H4 (cell line): ENCODE measurements around the gene CELSR3. TPM values are rescaled to one million over a fixed set of nuclear protein-coding genes. Genes with fewer than 3 reads are reported as not detected.

ENCODE experiments used
- DNase-seq: peaks from one replicate; pipeline ENCODE4 v3.0.0-alpha.2; 2015; ENCODE audit warnings: low spot score
- total RNA-seq: library from RNA; depleted of rRNA; stranded (reverse); fragments of >200 nt; shearing (Covaris generic); gene quantifications from 2 replicates; pipeline ENCODE4 v1.2.3, GENCODE V29; 2014

Gene CELSR3
- total RNA-seq, 1 experiment from 2014 or later = 3.1 TPM

GRCh38 chr3:48686538-48687219, 24.0 kb upstream of the CELSR3 start:
- DNase-seq = no peak

GRCh38 chr3:48685603-48686511, 23.2 kb upstream of the CELSR3 start, which contains the start of gene NCKIPSD:
Gene NCKIPSD, minus strand, starts transcription at chr3:48685915. Its CDS starts 108 bp downstream, at chr3:48685807.
- peak; percentile 33 for DNase-seq

DNA sequence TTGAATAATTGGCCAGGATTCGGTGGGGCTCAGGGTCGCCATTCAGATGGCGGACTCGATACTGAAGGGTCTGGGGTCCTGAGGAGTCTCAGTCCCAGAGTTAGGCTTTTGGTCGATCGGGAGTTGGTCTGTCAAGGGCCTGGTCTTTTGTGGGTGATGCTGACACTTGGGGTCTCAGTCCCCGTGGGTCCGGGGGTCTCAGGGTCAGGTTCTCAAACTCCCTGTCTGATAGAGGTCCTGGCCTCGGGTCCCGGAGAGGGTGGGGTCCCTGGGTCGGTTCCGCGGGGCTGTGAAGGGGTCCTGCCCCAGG, 22.6 kb upstream of the CELSR3 start:
- no peak for DNase-seq

GRCh38 chr3:48684480-48685143, 21.9 kb upstream of the CELSR3 start:
- DNase-seq = no peak

DNA sequence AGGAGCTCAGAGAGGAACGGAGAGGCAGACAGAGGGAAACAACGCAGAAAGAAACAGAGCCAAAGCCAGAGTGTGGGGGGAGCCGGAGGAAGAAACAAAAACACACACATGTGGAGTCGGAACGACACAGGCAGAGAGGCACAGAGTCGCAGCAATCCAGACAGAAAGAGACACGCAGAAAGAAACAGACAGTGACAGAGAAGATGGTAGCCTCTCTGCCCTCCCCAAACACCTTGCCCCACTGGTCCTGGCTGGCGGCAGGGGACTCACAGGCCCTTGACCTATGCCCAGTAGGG, 21.3 kb upstream of the CELSR3 start:
- no peak for DNase-seq

- no peak for DNase-seq
Observed at GRCh38 chr3:48682786-48683185, 20.1 kb upstream of the CELSR3 start.

DNA sequence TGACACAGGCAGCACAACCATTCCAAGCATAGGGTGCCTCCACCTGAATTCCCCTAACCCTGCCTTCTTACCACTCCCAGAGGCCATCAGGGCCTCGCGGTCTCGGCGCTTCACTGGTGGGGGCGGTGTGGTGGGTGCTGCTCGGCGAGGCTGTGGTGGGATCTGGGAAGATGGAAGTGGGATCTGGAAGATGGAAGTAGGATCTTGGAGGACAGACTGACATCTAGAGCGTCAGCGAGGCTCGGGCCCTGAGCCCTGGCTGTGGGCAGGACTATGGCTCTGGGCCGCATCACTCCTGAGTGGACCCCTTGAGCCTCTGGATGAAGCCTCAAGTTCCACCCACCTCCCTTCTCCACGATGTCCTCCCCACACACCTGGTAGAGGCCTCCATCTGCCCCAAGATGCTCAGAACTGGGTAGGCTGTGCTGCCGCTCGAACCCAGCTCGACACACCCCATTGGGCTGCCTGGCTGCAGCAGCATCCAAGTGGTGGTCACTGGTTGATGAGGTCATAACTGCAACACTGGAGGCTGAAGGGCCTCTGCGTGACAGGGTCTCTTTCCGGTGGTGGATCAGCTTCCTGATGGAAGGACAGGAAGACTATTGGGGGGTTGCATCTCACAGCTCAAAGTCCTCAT, 19.4 kb upstream of the CELSR3 start:
- DNase-seq = no peak

GRCh38 chr3:48681541-48681880, 18.8 kb upstream of the CELSR3 start:
- no peak for DNase-seq

GRCh38 chr3:48680811-48681540, 18.3 kb upstream of the CELSR3 start:
- no peak for DNase-seq

GRCh38 chr3:48679411-48680391, 17.0 kb upstream of the CELSR3 start:
- no peak for DNase-seq

DNA sequence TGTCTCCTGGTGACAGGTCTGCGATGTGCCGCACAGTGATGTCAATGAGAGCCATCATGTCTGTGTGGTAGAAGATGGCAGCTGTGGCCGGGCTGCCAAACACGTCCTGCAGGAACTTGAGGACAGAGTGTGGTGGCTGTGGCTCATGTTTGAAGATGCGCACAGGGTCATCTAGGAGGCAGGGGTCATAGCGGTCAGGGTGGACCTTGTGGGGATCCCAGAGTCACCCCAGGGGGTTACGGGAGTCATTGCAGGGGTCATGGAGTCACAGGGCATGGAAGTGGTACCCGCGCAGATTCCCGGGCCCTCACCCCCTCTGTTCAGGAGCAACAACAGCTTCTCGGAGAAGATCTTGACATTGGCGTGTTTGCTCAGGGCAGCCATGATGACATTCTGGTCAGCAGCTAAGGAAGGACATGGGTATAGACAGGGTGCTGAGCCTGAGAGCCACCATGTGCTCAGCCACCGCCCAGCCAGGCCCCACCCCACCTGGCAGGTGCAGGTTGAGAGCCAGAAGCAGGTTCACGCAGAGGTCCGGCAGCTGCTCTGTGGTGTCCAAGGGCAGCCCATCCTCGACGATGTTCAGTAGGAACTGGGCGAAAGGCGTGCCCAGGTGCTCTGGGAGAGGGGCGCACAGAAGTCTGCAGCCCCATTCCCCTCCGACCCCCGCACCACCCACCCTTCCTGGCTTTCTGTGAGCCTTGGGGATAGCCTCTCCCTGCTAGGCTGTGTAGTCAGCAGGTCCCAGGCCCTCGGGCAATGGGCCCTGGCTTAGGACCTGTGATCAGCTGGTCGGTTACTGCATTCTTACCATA, 16.1 kb upstream of the CELSR3 start:
- no peak for DNase-seq

- no peak for DNase-seq
Observed at GRCh38 chr3:48678056-48678455, 15.4 kb upstream of the CELSR3 start.

GRCh38 chr3:48674505-48674904, 11.8 kb upstream of the CELSR3 start:
- no peak for DNase-seq

GRCh38 chr3:48672522-48672921, 9.8 kb upstream of the CELSR3 start:
- no peak for DNase-seq

DNA sequence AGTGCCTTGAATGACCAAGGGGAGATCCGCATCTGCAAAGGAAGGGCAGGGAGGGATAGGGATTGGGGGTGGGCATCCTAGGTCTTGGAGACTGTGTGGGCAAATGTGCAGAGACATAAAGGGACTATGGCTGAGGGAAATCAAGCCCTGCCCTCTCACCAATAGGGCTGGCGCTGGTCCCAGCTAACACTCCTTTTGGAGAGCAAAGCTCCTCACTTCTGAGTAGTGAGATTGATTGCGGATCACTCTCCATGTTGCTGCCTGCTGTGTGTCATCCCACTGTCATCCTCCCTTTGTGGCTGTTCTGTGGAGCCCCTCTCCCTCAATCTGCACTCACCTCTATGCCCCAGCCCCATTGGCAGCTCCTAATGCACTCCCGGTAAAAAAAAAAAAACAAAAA, 2.2 kb upstream of the CELSR3 start:
- no peak for DNase-seq

DNA sequence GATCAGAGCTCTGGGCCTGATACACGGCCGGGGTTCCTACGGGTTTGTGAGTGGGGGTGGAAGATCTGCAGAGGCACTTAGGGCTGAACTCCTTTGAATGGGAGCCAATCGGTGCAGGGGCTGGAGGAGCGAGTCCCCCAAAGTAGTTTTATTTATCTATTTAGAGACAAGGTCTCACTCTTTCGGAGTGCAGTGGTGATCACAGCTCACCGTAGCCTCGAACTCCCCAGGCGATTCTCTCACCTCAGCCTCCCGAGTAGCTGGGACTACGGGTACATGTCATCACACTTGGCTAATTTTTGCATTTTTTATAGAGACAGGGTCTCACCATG, 1.6 kb upstream of the CELSR3 start:
- DNase-seq = no peak

GRCh38 chr3:48663489-48664312, 1.0 kb upstream of the CELSR3 start:
- peak; percentile 97 for DNase-seq

DNA sequence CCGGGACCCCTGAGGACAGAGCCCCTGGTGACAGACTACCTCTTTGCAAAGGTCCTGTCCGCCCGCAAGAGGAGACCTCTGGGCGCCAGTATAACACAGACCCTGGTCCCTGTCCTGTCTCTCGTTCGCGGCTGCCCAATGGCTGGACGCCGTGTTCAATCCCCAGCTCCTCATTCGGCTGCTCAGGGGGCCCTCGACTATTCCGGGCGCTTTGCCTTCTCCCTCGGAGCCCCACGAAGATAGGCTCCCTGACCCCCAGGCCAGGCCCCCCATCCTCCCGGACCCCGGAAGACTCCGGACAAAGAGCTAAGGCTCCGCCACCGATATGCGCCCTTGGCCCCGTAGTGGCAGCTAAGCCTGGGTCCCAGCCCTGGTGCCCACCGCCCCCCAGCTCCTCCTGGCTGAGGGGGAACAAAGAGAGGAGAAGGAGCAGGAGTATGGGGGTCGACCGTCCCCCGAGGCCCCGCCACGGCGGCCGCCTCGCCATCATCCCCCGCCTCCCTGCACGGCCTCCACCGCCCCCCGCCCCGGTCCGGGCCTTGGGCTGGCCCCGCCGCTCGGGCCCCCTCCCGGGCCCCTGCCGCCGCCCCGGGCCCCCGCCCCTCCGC, 437 bp downstream of the CELSR3 start:
- DNase-seq = no peak
